ENCODE measurements around the gene SPATA6.
"Not testable (repeated sequence)": the region's sequence is repeated elsewhere in the genome, so short reads cannot be mapped to it uniquely, and the experiment has no call there.

- not testable (repeated sequence) for TF ChIP-seq CTCF, POLR2A (IDR thresholded peaks at IDR 0.05)
These were observed 31.2 kb downstream of the SPATA6 start for GRCh38 chr1:48440786-48441185.
